ENCODE data around the gene B4GALT5.
"Not testable (repeated sequence)": the region's sequence is repeated elsewhere in the genome, so short reads cannot be mapped to it uniquely, and the experiment has no call there.

B4GALT5 gene

GRCh38 chr20:49617394-49617793 lies 96.3 kb downstream of the B4GALT5 start:
- H3K79me1 ChIP-seq (ENCODE audit: low read length); H2BK15ac ChIP-seq (replicated peaks; ENCODE audit: low read depth); H4K5ac ChIP-seq (ENCODE audit: low read length); H3K4me1 ChIP-seq (ENCODE audit: control insufficient read depth, low read depth, low read length); DNase-seq; H3K4me2 ChIP-seq (ENCODE audit: low read length); H3K27ac ChIP-seq (ENCODE audit: low read depth, low read length); H3K4me3 ChIP-seq (ENCODE audit: low read length); H3K9ac ChIP-seq (ENCODE audit: low read length); H3K79me2 ChIP-seq (ENCODE audit: control insufficient read depth, insufficient read depth, low read length); H2BK5ac ChIP-seq (ENCODE audit: low read length); H3K4ac ChIP-seq (ENCODE audit: low read depth, low read length); H2BK120ac ChIP-seq (ENCODE audit: low read depth, low read length); H3K56ac ChIP-seq (ENCODE audit: low read length); H3K27me3 ChIP-seq (ENCODE audit: insufficient read depth, low read length, poor library complexity); H3K18ac ChIP-seq (ENCODE audit: low read length); H3K36me3 ChIP-seq (ENCODE audit: control insufficient read depth, insufficient read depth, low read length); H4K8ac ChIP-seq (ENCODE audit: low read depth, low read length); H2AK5ac ChIP-seq (ENCODE audit: low read length); H3K23ac ChIP-seq (ENCODE audit: low read length): not testable (repeated sequence)
- no CpG with 5 or more reads among the region's 3 CpGs for WGBS (ENCODE audit: extremely low coverage, insufficient coverage, low lambda C conversion rate)

GRCh38 chr20:49616154-49617007 lies 97.3 kb downstream of the B4GALT5 start:
- no peak overlapping the region for H2BK15ac ChIP-seq (replicated peaks; ENCODE audit: low read depth)
- H3K56ac ChIP-seq (ENCODE audit: low read length), result no peak overlapping the region
- no CpG with 5 or more reads among the region's 11 CpGs for WGBS (ENCODE audit: extremely low coverage, insufficient coverage, low lambda C conversion rate)
- H2BK120ac ChIP-seq (ENCODE audit: low read depth, low read length), result no peak overlapping the region
- DNase-seq, result no peak
- no peak overlapping the region for H3K9ac ChIP-seq (ENCODE audit: low read length)
- H3K4me1 ChIP-seq (ENCODE audit: control insufficient read depth, low read depth, low read length), result no peaks in the 10 kb centered on the region
- no peak overlapping the region for H3K18ac ChIP-seq (ENCODE audit: low read length)
- H3K4ac ChIP-seq (ENCODE audit: low read depth, low read length), result no peak overlapping the region
- H3K4me3 ChIP-seq (ENCODE audit: low read length), result no peak overlapping the region
- no peak overlapping the region for H3K23ac ChIP-seq (ENCODE audit: low read length)
- H4K5ac ChIP-seq (ENCODE audit: low read length), result no peak overlapping the region
- no peak overlapping the region for H3K27ac ChIP-seq (ENCODE audit: low read depth, low read length)
- H3K36me3 ChIP-seq (ENCODE audit: control insufficient read depth, insufficient read depth, low read length), result no peaks in the 10 kb centered on the region
- H2AK5ac ChIP-seq (ENCODE audit: low read length), result no peak overlapping the region
- no peaks in the 10 kb centered on the region for H3K79me1 ChIP-seq (ENCODE audit: low read length)
- no peak overlapping the region for H4K8ac ChIP-seq (ENCODE audit: low read depth, low read length)
- no peaks in the 10 kb centered on the region for H3K79me2 ChIP-seq (ENCODE audit: control insufficient read depth, insufficient read depth, low read length)
- H3K4me2 ChIP-seq (ENCODE audit: low read length), result no peak overlapping the region
- H3K27me3 ChIP-seq (ENCODE audit: insufficient read depth, low read length, poor library complexity), result no peaks in the 10 kb centered on the region
- H2BK5ac ChIP-seq (ENCODE audit: low read length), result no peak overlapping the region

GRCh38 chr20:49615401-49616153 lies 98.1 kb downstream of the B4GALT5 start:
- Histone ChIP-seq H3K79me2 (ENCODE audit: control insufficient read depth, insufficient read depth, low read length) (no peaks in the 10 kb centered on the region), H3K23ac (ENCODE audit: low read length) (no peak overlapping the region), H3K4me3 (ENCODE audit: low read length) (no peak overlapping the region), H3K9ac (ENCODE audit: low read length) (no peak overlapping the region), H2BK120ac (ENCODE audit: low read depth, low read length) (no peak overlapping the region), H3K4me2 (ENCODE audit: low read length) (no peak overlapping the region), H2AK5ac (ENCODE audit: low read length) (no peak overlapping the region), H3K56ac (ENCODE audit: low read length) (no peak overlapping the region), H3K4me1 (ENCODE audit: control insufficient read depth, low read depth, low read length) (no peaks in the 10 kb centered on the region), H3K79me1 (ENCODE audit: low read length) (no peaks in the 10 kb centered on the region), H3K18ac (ENCODE audit: low read length) (no peak overlapping the region), H3K27me3 (ENCODE audit: insufficient read depth, low read length, poor library complexity) (no peaks in the 10 kb centered on the region), H3K36me3 (ENCODE audit: control insufficient read depth, insufficient read depth, low read length) (no peaks in the 10 kb centered on the region), H2BK15ac (replicated peaks; ENCODE audit: low read depth) (no peak overlapping the region), H3K27ac (ENCODE audit: low read depth, low read length) (no peak overlapping the region), H4K5ac (ENCODE audit: low read length) (no peak overlapping the region), H4K8ac (ENCODE audit: low read depth, low read length) (no peak overlapping the region), H3K4ac (ENCODE audit: low read depth, low read length) (no peak overlapping the region), H2BK5ac (ENCODE audit: low read length) (no peak overlapping the region)
- DNase-seq, result no peak
- WGBS (ENCODE audit: extremely low coverage, insufficient coverage, low lambda C conversion rate), result no CpG with 5 or more reads among the region's 15 CpGs

GRCh38 chr20:49615051-49615400 lies 98.7 kb downstream of the B4GALT5 start:
- H3K4me2 ChIP-seq (ENCODE audit: low read length); H3K4ac ChIP-seq (ENCODE audit: low read depth, low read length); H2BK5ac ChIP-seq (ENCODE audit: low read length); H3K79me1 ChIP-seq (ENCODE audit: low read length); H4K5ac ChIP-seq (ENCODE audit: low read length); H2BK120ac ChIP-seq (ENCODE audit: low read depth, low read length); H3K56ac ChIP-seq (ENCODE audit: low read length); H3K36me3 ChIP-seq (ENCODE audit: control insufficient read depth, insufficient read depth, low read length); H4K8ac ChIP-seq (ENCODE audit: low read depth, low read length); H3K27ac ChIP-seq (ENCODE audit: low read depth, low read length); H3K4me1 ChIP-seq (ENCODE audit: control insufficient read depth, low read depth, low read length); H3K27me3 ChIP-seq (ENCODE audit: insufficient read depth, low read length, poor library complexity); H3K23ac ChIP-seq (ENCODE audit: low read length); H3K79me2 ChIP-seq (ENCODE audit: control insufficient read depth, insufficient read depth, low read length); DNase-seq; H2AK5ac ChIP-seq (ENCODE audit: low read length); H3K4me3 ChIP-seq (ENCODE audit: low read length); H3K9ac ChIP-seq (ENCODE audit: low read length); H3K18ac ChIP-seq (ENCODE audit: low read length); H2BK15ac ChIP-seq (replicated peaks; ENCODE audit: low read depth): not testable (repeated sequence)
- whole genome bisulfite sequencing (ENCODE audit: extremely low coverage, insufficient coverage, low lambda C conversion rate), result no CpG with 5 or more reads among the region's 8 CpGs

GRCh38 chr20:49614338-49615050 lies 99.2 kb downstream of the B4GALT5 start:
- no peak overlapping the region for H3K4me2 ChIP-seq (ENCODE audit: low read length)
- H3K56ac ChIP-seq (ENCODE audit: low read length), result no peak overlapping the region
- H2BK120ac ChIP-seq (ENCODE audit: low read depth, low read length), result no peak overlapping the region
- no peak overlapping the region for H3K4me3 ChIP-seq (ENCODE audit: low read length)
- no peak overlapping the region for H4K8ac ChIP-seq (ENCODE audit: low read depth, low read length)
- no peaks in the 10 kb centered on the region for H3K4me1 ChIP-seq (ENCODE audit: control insufficient read depth, low read depth, low read length)
- H2AK5ac ChIP-seq (ENCODE audit: low read length), result no peak overlapping the region
- H3K9ac ChIP-seq (ENCODE audit: low read length), result no peak overlapping the region
- no peak overlapping the region for H4K5ac ChIP-seq (ENCODE audit: low read length)
- H3K79me2 ChIP-seq (ENCODE audit: control insufficient read depth, insufficient read depth, low read length), result no peaks in the 10 kb centered on the region
- H2BK15ac ChIP-seq (replicated peaks; ENCODE audit: low read depth), result no peak overlapping the region
- no peak overlapping the region for H3K23ac ChIP-seq (ENCODE audit: low read length)
- H3K36me3 ChIP-seq (ENCODE audit: control insufficient read depth, insufficient read depth, low read length), result no peaks in the 10 kb centered on the region
- no peak overlapping the region for H3K27ac ChIP-seq (ENCODE audit: low read depth, low read length)
- WGBS (ENCODE audit: extremely low coverage, insufficient coverage, low lambda C conversion rate), result no CpG with 5 or more reads among the region's 13 CpGs
- DNase-seq, result no peak
- H3K79me1 ChIP-seq (ENCODE audit: low read length), result no peaks in the 10 kb centered on the region
- H3K27me3 ChIP-seq (ENCODE audit: insufficient read depth, low read length, poor library complexity), result no peaks in the 10 kb centered on the region
- no peak overlapping the region for H3K4ac ChIP-seq (ENCODE audit: low read depth, low read length)
- no peak overlapping the region for H2BK5ac ChIP-seq (ENCODE audit: low read length)
- no peak overlapping the region for H3K18ac ChIP-seq (ENCODE audit: low read length)

Data from mesendoderm (in vitro differentiated cells).